ENCODE results near the gene COLQ. TPM values are rescaled to one million over a fixed set of nuclear protein-coding genes. Genes with fewer than 3 reads are reported as not detected.

Gene COLQ
- polyA plus RNA-seq, 1 donor (not counting 4 experiments of a cell fraction or from before 2014, with no cell fraction given): 0.35 TPM

DNA sequence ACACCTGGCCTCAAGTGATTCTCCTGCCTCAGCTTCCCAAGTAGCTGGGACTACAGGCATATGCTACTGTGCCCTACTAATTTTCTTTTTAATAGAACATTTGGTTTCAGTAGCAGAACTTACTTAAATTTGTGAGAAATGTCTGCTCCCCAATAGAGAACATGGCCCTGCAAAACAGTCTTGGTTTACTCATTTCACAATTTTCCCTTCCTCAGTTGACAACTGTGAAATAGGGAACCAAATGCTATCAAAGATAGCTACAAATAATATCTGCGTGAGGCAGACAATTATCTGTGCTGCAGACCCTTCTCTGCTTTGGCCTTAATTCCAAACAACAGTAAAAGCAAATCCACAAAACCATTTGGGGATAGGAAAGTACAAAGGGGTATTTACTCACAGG is 116.7 kb downstream of the COLQ start:
- no peaks in the 10 kb centered on the region for H3K9me1 ChIP-seq (ENCODE audit: control insufficient read depth, extremely low read depth, insufficient read depth, low read length)
- no peak overlapping the region for H2AFZ ChIP-seq (ENCODE audit: control insufficient read depth, low read length)
- DNase-seq (ENCODE audit: low read depth, low spot score) (no peak), FAIRE-seq (no peak)
- no peaks in the 10 kb centered on the region for H3K4me1 ChIP-seq (ENCODE audit: control insufficient read depth, extremely low read depth, insufficient read depth, low read length)
- H3K9ac ChIP-seq (ENCODE audit: control insufficient read depth, extremely low read depth, insufficient read depth, low read length): no peak overlapping the region
- no peak for TF ChIP-seq EZH2 (IDR thresholded peaks at IDR 0.05; ENCODE audit: low read length)
- TF ChIP-seq, protein P1, sequence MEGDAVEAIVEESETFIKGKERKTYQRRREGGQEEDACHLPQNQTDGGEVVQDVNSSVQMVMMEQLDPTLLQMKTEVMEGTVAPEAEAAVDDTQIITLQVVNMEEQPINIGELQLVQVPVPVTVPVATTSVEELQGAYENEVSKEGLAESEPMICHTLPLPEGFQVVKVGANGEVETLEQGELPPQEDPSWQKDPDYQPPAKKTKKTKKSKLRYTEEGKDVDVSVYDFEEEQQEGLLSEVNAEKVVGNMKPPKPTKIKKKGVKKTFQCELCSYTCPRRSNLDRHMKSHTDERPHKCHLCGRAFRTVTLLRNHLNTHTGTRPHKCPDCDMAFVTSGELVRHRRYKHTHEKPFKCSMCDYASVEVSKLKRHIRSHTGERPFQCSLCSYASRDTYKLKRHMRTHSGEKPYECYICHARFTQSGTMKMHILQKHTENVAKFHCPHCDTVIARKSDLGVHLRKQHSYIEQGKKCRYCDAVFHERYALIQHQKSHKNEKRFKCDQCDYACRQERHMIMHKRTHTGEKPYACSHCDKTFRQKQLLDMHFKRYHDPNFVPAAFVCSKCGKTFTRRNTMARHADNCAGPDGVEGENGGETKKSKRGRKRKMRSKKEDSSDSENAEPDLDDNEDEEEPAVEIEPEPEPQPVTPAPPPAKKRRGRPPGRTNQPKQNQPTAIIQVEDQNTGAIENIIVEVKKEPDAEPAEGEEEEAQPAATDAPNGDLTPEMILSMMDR (optimal IDR thresholded peaks at IDR 0.05 in 1 of 3, IDR thresholded peaks at IDR 0.05 in 1 of 3, conservative IDR thresholded peaks at IDR 0.05 in 1 of 3; ENCODE audit: extremely low read depth in 1 of 3, insufficient read depth in 2 of 3, low read length in 3 of 3): no peak
- no peaks in the 10 kb centered on the region for H3K9me3 ChIP-seq (ENCODE audit: control insufficient read depth, low read depth, low read length)
- no peak overlapping the region for H3K27ac ChIP-seq (ENCODE audit: control insufficient read depth, insufficient read depth, low read length)
- no peak overlapping the region for H3K4me3 ChIP-seq (ENCODE audit: control insufficient read depth in 2 of 3, extremely low read depth in 1 of 3, insufficient read depth in 2 of 3, low read depth in 1 of 3, low read length in 3 of 3)
- no peaks in the 10 kb centered on the region for H3K36me3 ChIP-seq (ENCODE audit: control insufficient read depth in 2 of 2, extremely low read depth in 1 of 2, insufficient read depth in 2 of 2, low read length in 2 of 2)
- no peaks in the 10 kb centered on the region for H3K79me2 ChIP-seq (ENCODE audit: control insufficient read depth, insufficient read depth, low read length)
- no peaks in the 10 kb centered on the region for H4K20me1 ChIP-seq (ENCODE audit: control insufficient read depth, extremely low read depth, insufficient read depth, low read length)
- H3K27me3 ChIP-seq (ENCODE audit: control insufficient read depth, extremely low read depth, insufficient read depth, low read length): no peaks in the 10 kb centered on the region
- no peak overlapping the region for H3K4me2 ChIP-seq (ENCODE audit: control insufficient read depth, extremely low read depth, insufficient read depth, low read depth, low read length)
- dilution Hi-C loops (cut with MboI; ENCODE audit: extremely low pct_ligation_motif_present, low sequenced_read_pairs): no loop called here

DNA sequence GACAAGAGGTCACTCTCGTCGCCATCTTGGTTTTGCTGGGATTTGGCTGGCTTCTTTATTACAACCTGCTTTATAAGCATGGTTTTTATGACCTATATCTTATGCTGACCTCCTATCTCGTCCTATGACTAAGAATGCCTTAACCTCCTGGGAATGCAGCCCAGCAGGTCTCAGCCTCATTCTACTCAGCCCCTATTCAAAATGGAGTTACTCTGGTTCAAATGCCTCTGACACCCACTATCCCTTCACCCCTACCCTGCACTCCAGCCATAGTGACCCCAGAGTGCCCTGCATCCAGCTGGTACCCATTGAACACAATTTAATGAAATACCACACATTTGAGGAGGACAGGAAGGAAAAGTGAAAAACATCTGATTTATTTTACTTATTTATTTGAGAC is 117.5 kb downstream of the COLQ start:
- no peaks in the 10 kb centered on the region for H3K36me3 ChIP-seq (ENCODE audit: control insufficient read depth in 2 of 2, extremely low read depth in 1 of 2, insufficient read depth in 2 of 2, low read length in 2 of 2)
- no peak overlapping the region for H3K27ac ChIP-seq (ENCODE audit: control insufficient read depth, insufficient read depth, low read length)
- no peak overlapping the region for H2AFZ ChIP-seq (ENCODE audit: control insufficient read depth, low read length)
- no peak for DNase-seq (ENCODE audit: low read depth, low spot score)
- H3K4me1 ChIP-seq (ENCODE audit: control insufficient read depth, extremely low read depth, insufficient read depth, low read length): no peaks in the 10 kb centered on the region
- no peaks in the 10 kb centered on the region for H3K9me3 ChIP-seq (ENCODE audit: control insufficient read depth, low read depth, low read length)
- no peak overlapping the region for H3K4me2 ChIP-seq (ENCODE audit: control insufficient read depth, extremely low read depth, insufficient read depth, low read depth, low read length)
- no peaks in the 10 kb centered on the region for H3K27me3 ChIP-seq (ENCODE audit: control insufficient read depth, extremely low read depth, insufficient read depth, low read length)
- H3K9me1 ChIP-seq (ENCODE audit: control insufficient read depth, extremely low read depth, insufficient read depth, low read length): no peaks in the 10 kb centered on the region
- H3K9ac ChIP-seq (ENCODE audit: control insufficient read depth, extremely low read depth, insufficient read depth, low read length): no peak overlapping the region
- TF ChIP-seq, protein P1 (optimal IDR thresholded peaks at IDR 0.05 in 1 of 3, IDR thresholded peaks at IDR 0.05 in 1 of 3, conservative IDR thresholded peaks at IDR 0.05 in 1 of 3; ENCODE audit: extremely low read depth in 1 of 3, insufficient read depth in 2 of 3, low read length in 3 of 3): no peak
- no peak for TF ChIP-seq EZH2 (IDR thresholded peaks at IDR 0.05; ENCODE audit: low read length)
- dilution Hi-C loops (cut with MboI; ENCODE audit: extremely low pct_ligation_motif_present, low sequenced_read_pairs): no loop called here
- H3K79me2 ChIP-seq (ENCODE audit: control insufficient read depth, insufficient read depth, low read length): no peaks in the 10 kb centered on the region
- FAIRE-seq: no peak
- no peaks in the 10 kb centered on the region for H4K20me1 ChIP-seq (ENCODE audit: control insufficient read depth, extremely low read depth, insufficient read depth, low read length)
- no peak overlapping the region for H3K4me3 ChIP-seq (ENCODE audit: control insufficient read depth in 2 of 3, extremely low read depth in 1 of 3, insufficient read depth in 2 of 3, low read depth in 1 of 3, low read length in 3 of 3)

Measured in keratinocyte (primary cell).